ENCODE results near the gene COL18A1. TPM values are rescaled to one million over a fixed set of nuclear protein-coding genes. Genes with fewer than 3 reads are reported as not detected.

Gene COL18A1
- total RNA-seq, 4 donors from 2014 or later = 19.3 to 121 (median 23.3) TPM

DNA sequence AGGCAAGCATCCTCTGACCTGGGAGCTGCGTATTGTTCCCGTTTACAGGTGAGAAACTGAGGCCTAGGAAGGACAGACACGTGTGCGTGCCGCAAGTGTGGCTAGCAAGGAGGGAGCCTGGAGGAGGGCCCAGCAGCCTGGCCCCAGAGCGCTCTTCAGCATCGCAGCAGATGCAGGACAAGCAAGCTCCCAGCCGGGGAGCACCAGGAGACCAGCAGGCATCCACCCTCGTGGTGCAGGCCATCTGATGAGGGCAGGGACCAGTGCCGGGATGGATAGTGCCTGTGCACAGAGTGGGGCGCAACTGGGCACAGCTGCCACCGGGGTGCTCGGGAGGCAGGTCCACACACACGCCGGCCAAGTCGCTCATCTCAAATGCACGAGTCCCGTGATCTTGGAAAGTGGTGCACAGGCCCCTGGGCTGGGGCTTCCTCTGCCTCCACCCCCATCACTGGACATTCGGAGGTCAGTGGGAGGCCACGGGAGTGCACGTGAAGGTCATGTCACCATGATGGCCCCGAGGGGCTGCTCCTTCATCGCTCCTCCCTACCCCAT lies 55.1 kb downstream of the COL18A1 start:
- in situ Hi-C loops (cut with MboI; ENCODE audit: low pct_ligation_motif_present in 1 of 4, low pct_unique_long_range_greater_than_20kb in 1 of 4, low sequenced_read_pairs in 3 of 4) (loop anchor here in 2 of 4 donors (25.0 kb wide), 2 partner anchors 173 to 298 kb away; partner anchors contain the start of gene POFUT2 (in 1 of the 2)), intact Hi-C loops (cut with DNase I; ENCODE audit: low total_unique reads) (no loop called here)
- H3K36me3 ChIP-seq = no peaks in the 10 kb centered on the region
- H3K27ac ChIP-seq = no peak overlapping the region
- TF ChIP-seq CTCF (IDR thresholded peaks at IDR 0.05) (no peak), POLR2AphosphoS5 (IDR thresholded peaks at IDR 0.05) (no peak), EP300 (IDR thresholded peaks at IDR 0.05; ENCODE audit: low read depth) (no peak), POLR2A (IDR thresholded peaks at IDR 0.05) (no peak)
- no peak overlapping the region for H3K4me3 ChIP-seq
- H3K27me3 ChIP-seq = no peaks in the 10 kb centered on the region
- peaks cover 0 to 16% (median 9%) of the 10 kb centered on the region in 4 donors for H3K4me1 ChIP-seq
- DNase-seq = no peak
- 85 to 96% methylated on average over 5 to 19 of the region's 23 CpGs for WGBS, 2 donors (ENCODE audit: low coverage in 1 of 2)
- peaks cover 0 to 7% of the 10 kb centered on the region in 2 donors for H3K9me3 ChIP-seq

GRCh38 chr21:45460611-45461368 lies 55.8 kb downstream of the COL18A1 start:
- no peak for DNase-seq
- H3K4me3 ChIP-seq = no peak overlapping the region
- in situ Hi-C loops (cut with MboI; ENCODE audit: low pct_ligation_motif_present in 1 of 4, low pct_unique_long_range_greater_than_20kb in 1 of 4, low sequenced_read_pairs in 3 of 4) = loop anchor here in 2 of 4 donors (25.0 kb wide), 2 partner anchors 173 to 298 kb away; partner anchors contain the start of gene POFUT2 (in 1 of the 2)
- H3K27me3 ChIP-seq = no peaks in the 10 kb centered on the region
- TF ChIP-seq CTCF (IDR thresholded peaks at IDR 0.05) (no peak), EP300 (IDR thresholded peaks at IDR 0.05; ENCODE audit: low read depth) (no peak), POLR2A (IDR thresholded peaks at IDR 0.05) (no peak)
- peaks cover 0 to 11% (median 5%) of the 10 kb centered on the region in 4 donors for H3K4me1 ChIP-seq
- no peaks in the 10 kb centered on the region for H3K36me3 ChIP-seq
- H3K27ac ChIP-seq = no peak overlapping the region
- peaks cover 0 to 7% of the 10 kb centered on the region in 2 donors for H3K9me3 ChIP-seq
- intact Hi-C loops (cut with DNase I; ENCODE audit: low total_unique reads) = no loop called here
- 52 to 72% methylated on average over 4 to 9 of the region's 9 CpGs for WGBS, 2 donors (ENCODE audit: low coverage in 1 of 2)

DNA sequence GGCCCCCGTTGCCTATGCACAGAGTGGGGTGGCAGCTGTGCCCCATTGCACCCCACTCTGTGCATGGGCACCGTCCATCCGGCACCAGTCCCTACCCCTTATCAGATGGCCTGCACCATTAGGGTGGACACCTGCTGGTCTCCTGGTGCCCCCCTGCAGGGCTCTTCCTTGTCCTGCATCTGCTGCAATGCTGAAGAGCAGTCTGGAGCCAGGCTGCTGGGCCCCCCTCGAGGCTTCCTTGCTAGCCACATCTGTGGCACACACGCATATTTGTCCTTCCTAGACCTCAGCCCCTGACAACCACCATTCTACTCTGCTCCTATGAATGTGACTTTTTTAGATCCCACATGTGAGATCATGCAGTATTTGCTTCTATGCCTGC lies 56.4 kb downstream of the COL18A1 start:
- intact Hi-C loops (cut with DNase I; ENCODE audit: low total_unique reads) = no loop called here
- TF ChIP-seq POLR2A (IDR thresholded peaks at IDR 0.05) = no peak
- TF ChIP-seq EP300 (IDR thresholded peaks at IDR 0.05; ENCODE audit: low read depth) = no peak
- no peak for TF ChIP-seq POLR2AphosphoS5 (IDR thresholded peaks at IDR 0.05)
- TF ChIP-seq CTCF (IDR thresholded peaks at IDR 0.05) = no peak
- no peaks in the 10 kb centered on the region for H3K27me3 ChIP-seq
- WGBS, 2 donors (ENCODE audit: low coverage in 1 of 2) = 80 to 89% methylated on average over 2 to 5 of the region's 5 CpGs
- H3K4me3 ChIP-seq = no peak overlapping the region
- DNase-seq = no peak
- peaks cover 0 to 7% of the 10 kb centered on the region in 2 donors for H3K9me3 ChIP-seq
- H3K36me3 ChIP-seq = no peaks in the 10 kb centered on the region
- no peak overlapping the region for H3K27ac ChIP-seq
- in situ Hi-C loops (cut with MboI; ENCODE audit: low pct_ligation_motif_present in 1 of 4, low pct_unique_long_range_greater_than_20kb in 1 of 4, low sequenced_read_pairs in 3 of 4) = loop anchor here in 2 of 4 donors (25.0 kb wide), 2 partner anchors 174 to 299 kb away; partner anchors contain the start of gene POFUT2 (in 1 of the 2)
- H3K4me1 ChIP-seq = peaks cover 0 to 10% (median 3%) of the 10 kb centered on the region in 4 donors

DNA sequence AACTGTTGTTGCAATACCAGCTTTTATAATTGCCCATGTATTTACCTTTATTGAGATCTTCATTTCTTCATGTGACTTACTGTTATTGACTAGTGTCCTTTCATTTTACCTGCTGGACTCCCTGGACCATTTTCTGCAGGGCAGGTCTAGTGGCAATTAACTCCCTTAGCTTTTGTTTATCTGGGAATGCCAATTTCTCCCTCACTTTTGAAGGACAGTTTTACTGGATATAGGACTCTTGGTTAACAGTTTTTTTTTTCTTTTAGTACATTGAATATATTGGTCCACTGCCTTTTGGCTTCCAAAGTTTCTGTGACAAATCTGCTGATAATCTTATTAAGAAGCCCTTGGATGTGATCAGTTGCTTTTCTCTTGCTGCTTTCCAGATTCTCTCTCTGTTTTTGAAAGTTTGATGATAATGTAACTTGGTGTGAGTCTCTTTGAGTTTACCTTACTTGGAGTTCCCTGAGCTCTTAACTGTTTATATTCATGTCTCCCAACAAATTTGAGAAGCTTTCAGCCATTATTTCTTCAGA lies 56.9 kb downstream of the COL18A1 start:
- no peak for DNase-seq
- Histone ChIP-seq H3K27me3 (no peaks in the 10 kb centered on the region), H3K4me3 (no peak overlapping the region), H3K4me1 (peaks cover 0 to 10% (median 3%) of the 10 kb centered on the region in 4 donors), H3K9me3 (peaks cover 0 to 7% of the 10 kb centered on the region in 2 donors), H3K36me3 (no peaks in the 10 kb centered on the region), H3K27ac (no peak overlapping the region)
- TF ChIP-seq POLR2A (IDR thresholded peaks at IDR 0.05) (no peak), CTCF (IDR thresholded peaks at IDR 0.05) (no peak), POLR2AphosphoS5 (IDR thresholded peaks at IDR 0.05) (no peak), EP300 (IDR thresholded peaks at IDR 0.05; ENCODE audit: low read depth) (no peak)
- intact Hi-C loops (cut with DNase I; ENCODE audit: low total_unique reads) = no loop called here
- in situ Hi-C loops (cut with MboI; ENCODE audit: low pct_ligation_motif_present in 1 of 4, low pct_unique_long_range_greater_than_20kb in 1 of 4, low sequenced_read_pairs in 3 of 4) = loop anchor here in 2 of 4 donors (25.0 kb wide), 2 partner anchors 175 to 300 kb away; partner anchors contain the start of gene POFUT2 (in 1 of the 2)

All from transverse colon (tissue), 4 donors.